Measurements from ENCODE around the gene LPP.

DNA sequence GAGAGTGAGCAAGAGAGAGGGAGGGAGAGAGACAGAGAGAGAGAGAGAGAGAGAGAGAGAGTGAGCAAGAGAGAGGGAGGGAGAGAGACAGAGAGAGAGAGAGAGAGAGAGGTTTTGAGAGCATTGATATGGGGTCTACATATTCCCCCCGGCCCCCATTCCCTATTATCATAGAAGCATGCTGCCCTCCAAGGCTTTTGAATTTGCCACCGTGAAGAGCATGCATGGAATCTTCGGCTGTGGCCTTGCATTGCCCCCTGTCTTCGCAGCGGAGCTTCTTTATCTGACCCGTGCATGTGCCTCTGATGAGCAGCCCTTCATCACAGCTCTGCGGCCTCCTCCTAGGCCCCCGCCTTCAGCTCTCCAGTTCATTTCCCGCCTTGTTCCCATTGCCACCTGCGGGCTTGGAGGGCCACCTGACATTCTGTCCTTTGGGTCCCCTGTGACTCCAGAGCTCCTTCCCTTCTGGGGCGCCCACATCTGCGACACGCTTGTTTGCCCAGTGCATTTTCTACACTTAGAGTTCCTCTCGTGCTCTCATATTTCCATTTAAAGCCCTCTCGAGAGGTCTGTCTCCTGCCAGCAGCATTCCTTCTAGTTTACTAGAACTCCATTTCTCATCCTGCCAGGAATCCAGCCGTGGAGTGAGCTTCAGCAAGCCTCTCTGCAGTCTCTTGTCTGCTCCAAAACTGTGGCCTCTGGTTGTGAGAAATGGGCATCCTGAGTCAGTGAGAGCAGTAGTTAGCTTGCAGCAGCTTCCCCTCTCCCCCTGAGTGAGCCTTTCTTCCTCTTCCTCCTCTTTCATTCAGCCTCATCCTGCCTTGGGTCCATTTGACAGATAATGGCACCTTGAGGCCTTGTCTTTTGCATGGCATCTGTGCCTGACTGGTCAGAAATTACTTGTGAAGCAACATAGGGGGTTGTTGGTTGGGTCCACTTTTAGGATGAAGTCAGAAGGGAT, 25.3 kb downstream of the LPP start:
- TF ChIP-seq TAF1 (IDR thresholded peaks at IDR 0.05; ENCODE audit: borderline replicate concordance, low read depth, low read length) = no peak
- TF ChIP-seq POLR2A (IDR thresholded peaks at IDR 0.05; ENCODE audit: low read depth, low read length) = no peak
